Neural progenitor cell (in vitro differentiated cells): ENCODE data around the gene PGBD5. TPM values are rescaled to one million over a fixed set of nuclear protein-coding genes. Genes with fewer than 3 reads are reported as not detected.

Experiments
- DNase-seq: peaks from one replicate; pipeline ENCODE4 v3.0.0-alpha.2; 2016; ENCODE audit warnings: low spot score
- H2AFZ ChIP-seq: fragments of 200-600 bp; sonication (generic); replicated peaks from 2 replicates; pipeline ENCODE4 v1.6.1; 2016; ENCODE audit warnings: antibody characterized with exemption
- H3F3A ChIP-seq: fragments of 200-600 bp; sonication (generic); 2 replicates; pipeline ENCODE4 v1.6.1; 2016; ENCODE audit warnings: antibody characterized with exemption, low read depth
- H3K27ac ChIP-seq: fragments of 200-600 bp; sonication (generic); 2 replicates; pipeline ENCODE4 v1.5.1; 2016; ENCODE audit warnings: mild to moderate bottlenecking
- H3K27me3 ChIP-seq: fragments of 200-600 bp; sonication (generic); 2 replicates; pipeline ENCODE4 v1.6.1; 2016; ENCODE audit warnings: mild to moderate bottlenecking, moderate library complexity
- H3K36me3 ChIP-seq: fragments of 200-600 bp; sonication (generic); 2 replicates; pipeline ENCODE4 v1.5.1; 2016
- H3K4me1 ChIP-seq: fragments of 200-600 bp; sonication (generic); 2 replicates; pipeline ENCODE4 v1.6.1; 2016; ENCODE audit warnings: mixed run types
- H3K4me2 ChIP-seq: fragments of 200-600 bp; sonication (generic); 2 replicates; pipeline ENCODE4 v1.6.1; 2016
- H3K4me3 ChIP-seq: fragments of 200-600 bp; sonication (generic); 2 replicates; pipeline ENCODE4 v1.5.1; 2016
- H3K79me2 ChIP-seq: fragments of 200-600 bp; sonication (generic); 2 replicates; pipeline ENCODE4 v1.6.1; 2016; ENCODE audit warnings: low read depth
- H3K9ac ChIP-seq: fragments of 200-600 bp; sonication (generic); 2 replicates; pipeline ENCODE4 v1.6.1; 2016
- H3K9me3 ChIP-seq: fragments of 200-600 bp; sonication (generic); 2 replicates; pipeline ENCODE4 v1.5.1; 2016; ENCODE audit warnings: low read depth
- H4K20me1 ChIP-seq: fragments of 200-600 bp; sonication (generic); 2 replicates; pipeline ENCODE4 v1.6.1; 2016; ENCODE audit warnings: low read depth
- H3K27ac Mint-ChIP-seq: 3 replicates; pipeline ENCODE4 v1.8.0; 2021; ENCODE audit warnings: mixed read lengths
- H3K27me3 Mint-ChIP-seq: 2 replicates; pipeline ENCODE4 v1.8.0; 2022; ENCODE audit warnings: low read depth, mild to moderate bottlenecking, inconsistent platforms, moderate library complexity, mixed read lengths; ENCODE audit not compliant: insufficient read depth
- H3K36me3 Mint-ChIP-seq: 3 replicates; pipeline ENCODE4 v1.8.0; 2021; ENCODE audit warnings: mixed read lengths
- H3K4me1 Mint-ChIP-seq: 3 replicates; pipeline ENCODE4 v1.8.0; 2021; ENCODE audit warnings: mixed read lengths
- H3K4me3 Mint-ChIP-seq: 3 replicates; pipeline ENCODE4 v1.8.0; 2021; ENCODE audit warnings: mild to moderate bottlenecking, moderate library complexity, mixed read lengths
- H3K9me3 Mint-ChIP-seq: 3 replicates; pipeline ENCODE4 v1.8.0; 2020; ENCODE audit warnings: mixed read lengths
- EZH2 ChIP-seq: fragments of 200-600 bp; sonication (generic); IDR thresholded peaks from 2 replicates; pipeline ENCODE4 v1.6.1; 2017; ENCODE audit warnings: antibody characterized with exemption, mild to moderate bottlenecking, moderate library complexity
- EZH2phosphoT487 ChIP-seq: fragments of 200-600 bp; sonication (generic); IDR thresholded peaks from 2 replicates; pipeline ENCODE4 v1.6.1; 2017; ENCODE audit warnings: antibody characterized with exemption
- total RNA-seq: library from RNA; depleted of rRNA; stranded (reverse); fragments of >200 nt; gene quantifications from 2 replicates; pipeline ENCODE4 v1.2.3, GENCODE V29; 2015; ENCODE audit warnings: low replicate concordance
- TF ChIP-seq, protein P1 (sequence below): fragments of 200-600 bp; sonication (generic); IDR thresholded peaks from 2 replicates; pipeline ENCODE4 v1.5.1; 2017; ENCODE audit warnings: antibody characterized with exemption, mild to moderate bottlenecking

PGBD5 gene
- total RNA-seq, 1 donor from 2014 or later, result 1.2 TPM

DNA sequence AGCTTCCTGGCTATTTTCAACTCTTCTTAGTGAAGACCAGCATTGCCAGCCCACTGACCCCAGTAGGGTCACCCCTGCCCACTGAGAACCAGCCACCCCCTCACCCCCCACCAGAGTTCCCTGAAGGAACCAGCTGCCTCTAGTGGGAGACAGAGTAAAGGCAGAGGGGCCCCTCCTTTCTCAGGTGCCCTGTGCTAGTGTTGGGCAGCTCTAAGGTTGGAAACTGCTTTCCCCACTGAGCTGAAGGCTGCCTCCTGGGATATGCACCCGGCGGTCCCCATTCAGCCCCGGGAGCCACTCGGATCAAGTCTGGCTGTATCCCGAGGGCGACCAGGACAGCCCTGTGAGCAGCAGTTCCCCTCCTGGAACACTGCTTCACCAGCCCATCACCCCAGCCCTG lies 111.0 kb downstream of the PGBD5 start:
- H3K27me3 Mint-ChIP-seq, result peaks cover 4% of the 10 kb centered on the region
- Histone ChIP-seq H3K4me3 (no peak overlapping the region), H3K4me2 (no peak overlapping the region), H3K4me1 (no peaks in the 10 kb centered on the region), H3K79me2 (no peaks in the 10 kb centered on the region), H3K9me3 (no peaks in the 10 kb centered on the region), H3K36me3 (no peaks in the 10 kb centered on the region), H3K9ac (no peak overlapping the region), H2AFZ (no peak overlapping the region), H3K27ac (no peak overlapping the region), H3K27me3 (no peaks in the 10 kb centered on the region), H4K20me1 (no peaks in the 10 kb centered on the region), H3F3A (no peaks in the 10 kb centered on the region)
- TF ChIP-seq EZH2 (no peak), EZH2phosphoT487 (no peak)
- TF ChIP-seq, protein P1, sequence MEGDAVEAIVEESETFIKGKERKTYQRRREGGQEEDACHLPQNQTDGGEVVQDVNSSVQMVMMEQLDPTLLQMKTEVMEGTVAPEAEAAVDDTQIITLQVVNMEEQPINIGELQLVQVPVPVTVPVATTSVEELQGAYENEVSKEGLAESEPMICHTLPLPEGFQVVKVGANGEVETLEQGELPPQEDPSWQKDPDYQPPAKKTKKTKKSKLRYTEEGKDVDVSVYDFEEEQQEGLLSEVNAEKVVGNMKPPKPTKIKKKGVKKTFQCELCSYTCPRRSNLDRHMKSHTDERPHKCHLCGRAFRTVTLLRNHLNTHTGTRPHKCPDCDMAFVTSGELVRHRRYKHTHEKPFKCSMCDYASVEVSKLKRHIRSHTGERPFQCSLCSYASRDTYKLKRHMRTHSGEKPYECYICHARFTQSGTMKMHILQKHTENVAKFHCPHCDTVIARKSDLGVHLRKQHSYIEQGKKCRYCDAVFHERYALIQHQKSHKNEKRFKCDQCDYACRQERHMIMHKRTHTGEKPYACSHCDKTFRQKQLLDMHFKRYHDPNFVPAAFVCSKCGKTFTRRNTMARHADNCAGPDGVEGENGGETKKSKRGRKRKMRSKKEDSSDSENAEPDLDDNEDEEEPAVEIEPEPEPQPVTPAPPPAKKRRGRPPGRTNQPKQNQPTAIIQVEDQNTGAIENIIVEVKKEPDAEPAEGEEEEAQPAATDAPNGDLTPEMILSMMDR, result no peak
- H3K36me3 Mint-ChIP-seq, result no peaks in the 10 kb centered on the region
- no peak overlapping the region for H3K27ac Mint-ChIP-seq
- H3K4me1 Mint-ChIP-seq, result peaks cover 8% of the 10 kb centered on the region
- DNase-seq, result no peak
- H3K4me3 Mint-ChIP-seq, result no peak overlapping the region
- no peaks in the 10 kb centered on the region for H3K9me3 Mint-ChIP-seq

DNA sequence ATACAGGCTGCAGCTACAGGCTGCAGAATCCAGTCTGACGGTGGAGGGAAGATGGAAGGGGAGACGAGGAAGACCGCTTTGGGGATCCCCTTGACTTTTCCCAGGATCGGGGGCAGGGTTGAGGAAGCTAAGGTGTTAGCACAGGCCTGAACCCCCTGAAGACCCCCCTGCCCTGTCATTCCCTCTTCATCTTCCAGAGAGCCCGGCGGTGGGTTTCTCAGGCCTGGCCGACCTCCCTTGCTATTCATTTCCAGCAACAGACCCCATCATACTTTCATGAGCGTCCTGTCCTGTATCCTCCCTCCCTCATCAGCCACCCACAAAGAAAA lies 112.0 kb downstream of the PGBD5 start:
- Mint-ChIP-seq H3K36me3 (no peaks in the 10 kb centered on the region), H3K27ac (no peak overlapping the region), H3K27me3 (peaks cover 4% of the 10 kb centered on the region), H3K9me3 (no peaks in the 10 kb centered on the region), H3K4me3 (no peak overlapping the region), H3K4me1 (peaks cover 8% of the 10 kb centered on the region)
- no peaks in the 10 kb centered on the region for H3K9me3 ChIP-seq
- H3K4me1 ChIP-seq, result no peaks in the 10 kb centered on the region
- H3F3A ChIP-seq, result no peaks in the 10 kb centered on the region
- H3K9ac ChIP-seq, result no peak overlapping the region
- H3K4me2 ChIP-seq, result no peak overlapping the region
- no peaks in the 10 kb centered on the region for H3K36me3 ChIP-seq
- H3K4me3 ChIP-seq, result no peak overlapping the region
- TF ChIP-seq EZH2phosphoT487 (no peak), EZH2 (no peak)
- TF ChIP-seq, protein P1, result no peak
- H3K79me2 ChIP-seq, result no peaks in the 10 kb centered on the region
- no peak overlapping the region for H2AFZ ChIP-seq
- no peak overlapping the region for H3K27ac ChIP-seq
- H4K20me1 ChIP-seq, result no peaks in the 10 kb centered on the region
- H3K27me3 ChIP-seq, result no peaks in the 10 kb centered on the region
- no peak for DNase-seq

DNA sequence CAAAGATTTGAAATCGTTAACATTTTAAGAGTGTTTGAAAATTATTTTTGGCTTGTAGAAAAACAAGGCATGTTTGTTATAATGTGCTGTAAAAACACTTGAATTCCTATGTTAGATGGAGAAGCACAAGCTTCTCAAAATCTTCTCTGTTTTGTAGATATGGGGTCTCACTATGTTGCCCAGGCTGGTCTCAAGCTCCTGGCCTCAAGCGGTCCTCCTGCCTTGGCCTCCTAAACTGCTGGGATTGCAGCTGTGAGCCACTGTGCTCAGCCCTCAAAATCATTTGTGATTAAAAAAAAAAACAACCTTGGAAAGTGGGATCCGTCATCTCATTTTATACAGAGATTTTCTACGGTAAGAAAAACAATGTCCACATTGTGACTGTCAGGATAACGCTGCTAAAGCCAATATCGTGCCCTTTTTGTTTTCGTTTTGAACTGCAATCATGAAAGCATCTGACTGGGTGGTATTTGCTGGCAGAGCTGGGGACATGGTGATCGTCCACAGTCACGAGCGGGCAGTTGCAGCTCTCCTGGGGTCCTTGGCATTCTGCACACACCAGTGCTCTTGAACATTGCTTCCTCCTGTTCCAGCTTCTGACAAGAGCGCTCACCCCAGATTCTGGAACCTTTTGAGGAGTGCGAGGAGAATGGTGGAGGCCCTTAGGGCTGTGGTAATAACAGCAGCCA lies 112.5 kb downstream of the PGBD5 start:
- H3K4me1 ChIP-seq, result no peaks in the 10 kb centered on the region
- Mint-ChIP-seq H3K27ac (no peak overlapping the region), H3K4me1 (peaks cover 8% of the 10 kb centered on the region), H3K9me3 (no peaks in the 10 kb centered on the region), H3K36me3 (no peaks in the 10 kb centered on the region), H3K4me3 (no peak overlapping the region), H3K27me3 (peaks cover 5% of the 10 kb centered on the region)
- TF ChIP-seq, protein P1, result no peak
- TF ChIP-seq EZH2phosphoT487, result no peak
- no peak for TF ChIP-seq EZH2
- H3K27ac ChIP-seq, result no peak overlapping the region
- no peaks in the 10 kb centered on the region for H3K9me3 ChIP-seq
- H4K20me1 ChIP-seq, result no peaks in the 10 kb centered on the region
- H3K79me2 ChIP-seq, result no peaks in the 10 kb centered on the region
- no peaks in the 10 kb centered on the region for H3F3A ChIP-seq
- H3K4me3 ChIP-seq, result no peak overlapping the region
- no peak overlapping the region for H2AFZ ChIP-seq
- no peaks in the 10 kb centered on the region for H3K27me3 ChIP-seq
- H3K4me2 ChIP-seq, result no peak overlapping the region
- DNase-seq, result no peak
- H3K9ac ChIP-seq, result no peak overlapping the region
- H3K36me3 ChIP-seq, result no peaks in the 10 kb centered on the region
